Measurements from ENCODE around the gene WLS. TPM values are rescaled to one million over a fixed set of nuclear protein-coding genes. Genes with fewer than 3 reads are reported as not detected.

Gene WLS
- total and polyA plus RNA-seq, 2 experiments from 2014 or later = 0.87 to 1.2 TPM

MicroRNAs encoded within 50 kb of the gene (microRNA counts, 767-probe panel; counts per million panel counts)
- not detected for microRNA hsa-miR-1262

Small RNA genes lying within 50 kb of the gene (microRNA-seq; reads per million reads assigned to microRNA genes)
- gene MIR1262 = not detected

Small RNA genes lying within 50 kb of the gene (small RNA-seq; reads per million reads assigned to genes)
- gene COX6B1P7 (ENCODE audit: low replicate concordance) = not detected
- gene MIR1262 (ENCODE audit: low replicate concordance) = not detected

Other genes starting within 250 kb of the WLS start
- gene DIRAS3, start 181.9 kb downstream of the WLS start, total RNA-seq (2014; rRNA removed; shearing (Covaris generic)) = 0.12 and 0.21 TPM in 2 replicates
- gene DIRAS3, start 181.9 kb downstream of the WLS start, polyA plus RNA-seq (2016; fragmentation: Nextera tagmentation; extraction: Ambion mirVana) = 0.40 and 0.54 TPM in 2 replicates
- not detected in 2 replicates for gene RPE65, start 217.4 kb upstream of the WLS start, total RNA-seq (2014; rRNA removed; shearing (Covaris generic))
- not detected in 2 replicates for gene RPE65, start 217.4 kb upstream of the WLS start, polyA plus RNA-seq (2016; fragmentation: Nextera tagmentation; extraction: Ambion mirVana)